Peyer's patch (tissue), 4 donors: Measurements from ENCODE around the gene ZBTB25. TPM values are rescaled to one million over a fixed set of nuclear protein-coding genes. Genes with fewer than 3 reads are reported as not detected.

ENCODE experiments used
- DNase-seq, 3 donors: peaks; one replicate each; pipeline ENCODE4 v3.0.0-alpha.2; 2017 to 2019
- H3K27ac ChIP-seq, 4 donors: fragments of 200-600 bp; sonication (generic); one replicate each; pipeline ENCODE4 v1.5.1; 2016 to 2019
- H3K27me3 ChIP-seq, 2 donors: fragments of 200-600 bp; sonication (generic); one replicate each; pipeline ENCODE4 v1.5.1; 2019
- H3K36me3 ChIP-seq, 3 donors: fragments of 200-600 bp; sonication (generic); one replicate each; pipeline ENCODE4 v1.5.1; 2016 to 2019
- H3K4me1 ChIP-seq, 4 donors: fragments of 200-600 bp; sonication (generic); one replicate each; pipeline ENCODE4 v1.5.1; 2016 to 2019
- H3K4me3 ChIP-seq, 4 donors: fragments of 200-600 bp; sonication (generic); 1 replicate in 3 of 4; 2 replicates in 1 of 4; pipeline ENCODE4 v1.5.1; 2016 to 2019; ENCODE audit warnings: mild to moderate bottlenecking in 1 of 4
- H3K9me3 ChIP-seq, 4 donors: fragments of 200-600 bp; sonication (generic); one replicate each; pipeline ENCODE4 v1.5.1; 2016 to 2019; ENCODE audit warnings: mild to moderate bottlenecking in 1 of 4
- CTCF ChIP-seq, 6 experiments: fragments of 450-650 bp in 4 of 6; fragments of 200-600 bp in 2 of 6; sonication (generic) in 1 of 6; IDR thresholded peaks; one replicate each; pipeline ENCODE4 v1.5.1; 2017 to 2019; ENCODE audit warnings: antibody characterized with exemption in 6 of 6, mild to moderate bottlenecking in 3 of 6, moderate library complexity in 1 of 6
- POLR2A ChIP-seq, 2 donors: fragments of 450-650 bp; IDR thresholded peaks; one replicate each; pipeline ENCODE4 v1.5.1; 2017; ENCODE audit warnings: antibody characterized with exemption in 2 of 2, mild to moderate bottlenecking in 2 of 2, moderate library complexity in 2 of 2
- total RNA-seq, 4 donors: library from RNA; depleted of rRNA; stranded (reverse); fragments of >200 nt; gene quantifications; one replicate each; pipeline ENCODE4 v1.1.0, GENCODE V29; 2016

The ZBTB25 gene
- total RNA-seq, 4 donors from 2014 or later: 4.2 to 12.1 (median 11.4) TPM

GRCh38 chr14:64417771-64418125, 85.9 kb downstream of the ZBTB25 start:
- no peak for DNase-seq
- no peaks in the 10 kb centered on the region for H3K4me1 ChIP-seq
- H3K27me3 ChIP-seq: no peaks in the 10 kb centered on the region
- H3K9me3 ChIP-seq: no peaks in the 10 kb centered on the region
- no peak overlapping the region for H3K27ac ChIP-seq
- TF ChIP-seq CTCF (IDR thresholded peaks at IDR 0.05) (no peak), POLR2A (IDR thresholded peaks at IDR 0.05) (no peak)
- H3K36me3 ChIP-seq: peaks cover 0 to 41% (median 0%) of the 10 kb centered on the region in 3 donors
- H3K4me3 ChIP-seq: no peak overlapping the region

- H3K4me3 ChIP-seq: no peak overlapping the region
- TF ChIP-seq POLR2A (IDR thresholded peaks at IDR 0.05): no peak
- H3K9me3 ChIP-seq: no peaks in the 10 kb centered on the region
- H3K27ac ChIP-seq: no peak overlapping the region
- peaks cover 0 to 42% (median 0%) of the 10 kb centered on the region in 3 donors for H3K36me3 ChIP-seq
- no peaks in the 10 kb centered on the region for H3K4me1 ChIP-seq
- no peak for DNase-seq
- no peaks in the 10 kb centered on the region for H3K27me3 ChIP-seq
Observed at GRCh38 chr14:64417055-64417770, 86.4 kb downstream of the ZBTB25 start.

- TF ChIP-seq CTCF (IDR thresholded peaks at IDR 0.05): no peak
- TF ChIP-seq POLR2A (IDR thresholded peaks at IDR 0.05): no peak
- H3K36me3 ChIP-seq: peaks cover 0 to 42% (median 0%) of the 10 kb centered on the region in 3 donors
Observed at GRCh38 chr14:64416348-64416932, 87.2 kb downstream of the ZBTB25 start.

GRCh38 chr14:64412237-64412636, 91.4 kb downstream of the ZBTB25 start:
- peaks cover 0 to 28% (median 0%) of the 10 kb centered on the region in 3 donors for H3K36me3 ChIP-seq
- no peaks in the 10 kb centered on the region for H3K27me3 ChIP-seq
- TF ChIP-seq POLR2A (IDR thresholded peaks at IDR 0.05): no peak
- TF ChIP-seq CTCF (IDR thresholded peaks at IDR 0.05): no peak

More at GRCh38 chr14:64416348-64416932, 87.2 kb downstream of the ZBTB25 start:
- DNase-seq: no peak
- Histone ChIP-seq H3K27me3 (no peaks in the 10 kb centered on the region), H3K27ac (no peak overlapping the region), H3K9me3 (no peaks in the 10 kb centered on the region), H3K4me3 (no peak overlapping the region), H3K4me1 (no peaks in the 10 kb centered on the region)

DNA sequence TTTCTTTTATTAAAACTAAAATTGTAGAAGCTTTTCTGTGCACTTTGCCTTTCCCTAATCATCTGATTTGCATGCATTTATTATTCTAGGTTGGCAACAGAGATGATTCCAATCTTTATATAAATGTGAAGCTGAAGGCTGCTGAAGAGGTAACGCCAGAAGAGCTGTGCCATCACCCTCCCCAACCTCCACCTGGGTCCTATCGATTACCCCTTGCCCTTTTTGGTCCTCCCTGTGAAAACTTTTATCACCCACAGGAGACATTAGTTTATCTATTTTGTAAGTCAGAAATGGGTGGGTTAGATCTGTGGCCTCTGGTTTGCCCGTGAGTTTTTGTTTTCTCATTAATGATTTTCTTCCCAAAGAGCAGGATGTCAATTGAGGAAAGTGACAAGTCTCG, 92.6 kb downstream of the ZBTB25 start:
- Histone ChIP-seq H3K36me3 (peaks cover 0 to 17% (median 0%) of the 10 kb centered on the region in 3 donors), H3K4me3 (no peak overlapping the region), H3K27me3 (no peaks in the 10 kb centered on the region), H3K27ac (no peak overlapping the region), H3K4me1 (no peaks in the 10 kb centered on the region), H3K9me3 (no peaks in the 10 kb centered on the region)
- no peak for DNase-seq
- TF ChIP-seq POLR2A (IDR thresholded peaks at IDR 0.05): no peak
- TF ChIP-seq CTCF (IDR thresholded peaks at IDR 0.05): no peak

More at GRCh38 chr14:64412237-64412636, 91.4 kb downstream of the ZBTB25 start:
- Histone ChIP-seq H3K4me3 (no peak overlapping the region), H3K27ac (no peak overlapping the region), H3K4me1 (no peaks in the 10 kb centered on the region), H3K9me3 (no peaks in the 10 kb centered on the region)
- no peak for DNase-seq

GRCh38 chr14:64410084-64410774, 93.4 kb downstream of the ZBTB25 start:
- Histone ChIP-seq H3K9me3 (no peaks in the 10 kb centered on the region), H3K27me3 (no peaks in the 10 kb centered on the region), H3K4me1 (no peaks in the 10 kb centered on the region), H3K27ac (no peak overlapping the region), H3K36me3 (peaks cover 0 to 10% (median 0%) of the 10 kb centered on the region in 3 donors), H3K4me3 (no peak overlapping the region)
- DNase-seq: no peak
- TF ChIP-seq CTCF (IDR thresholded peaks at IDR 0.05) (no peak), POLR2A (IDR thresholded peaks at IDR 0.05) (no peak)
